B cell (primary cell): ENCODE results near the gene PRX. TPM values are rescaled to one million over a fixed set of nuclear protein-coding genes. Genes with fewer than 3 reads are reported as not detected.

ENCODE experiments used
- ATAC-seq: fragments of 200-7000 bp; cut with Tn5 transposase; one replicate; pipeline ENCODE4 v1.10.0; 2021; ENCODE audit warnings: low read depth, mild to moderate bottlenecking, moderate number of reproducible peaks, moderate library complexity
- CTCF ChIA-PET: fragments of 350-600 bp; sonication (Branson Sonifier 250); formaldehyde crosslinking; loops from one replicate; lab custom pipeline; 2021; ENCODE audit warnings: antibody characterized with exemption, inconsistent platforms; lab: Charles Lee
- POLR2A ChIA-PET: fragments of 350-600 bp; sonication (Branson Sonifier 250); formaldehyde crosslinking; loops from one replicate; lab custom pipeline; 2021; ENCODE audit warnings: antibody characterized with exemption; lab: Charles Lee
- DNase-seq: peaks from one replicate; pipeline ENCODE4 v3.0.0; 2013
- H2AFZ ChIP-seq: 2 replicates; pipeline ENCODE4 v1.6.1; 2012; ENCODE audit warnings: mild to moderate bottlenecking, low read depth, low read length; ENCODE audit not compliant: insufficient read depth, poor library complexity, severe bottlenecking
- H3K27ac ChIP-seq, 2 donors: 1 replicate in 1 of 2; 2 replicates in 1 of 2; pipeline ENCODE4 v1.5.1; 2012 to 2013; ENCODE audit warnings: low read length in 2 of 2, mild to moderate bottlenecking in 2 of 2, moderate library complexity in 1 of 2
- H3K27me3 ChIP-seq, 4 experiments: fragments of 200-600 bp in 1 of 4; sonication (generic) in 1 of 4; replicated peaks in 1 of 4; 1 replicate in 2 of 4; 2 replicates in 2 of 4; pipeline versions ENCODE4 v1.6.1 to v1.7.0; 2013 to 2016; ENCODE audit warnings: low read length in 3 of 4, mild to moderate bottlenecking in 2 of 4, mixed read lengths in 1 of 4, moderate library complexity in 1 of 4; ENCODE audit not compliant: insufficient read depth in 4 of 4, control insufficient read depth in 3 of 4; ENCODE audit errors: control extremely low read depth in 1 of 4
- H3K36me3 ChIP-seq, 2 experiments: replicated peaks in 1 of 2; 1 replicate in 1 of 2; 2 replicates in 1 of 2; pipeline versions ENCODE4 v1.6.1 to v1.7.1; 2013; ENCODE audit warnings: low read length in 1 of 2; ENCODE audit not compliant: insufficient read depth in 2 of 2, control insufficient read depth in 1 of 2; ENCODE audit errors: control extremely low read depth in 1 of 2, extremely low read depth in 1 of 2
- H3K4me1 ChIP-seq, 2 donors: fragments of 200-600 bp in 1 of 2; sonication (generic) in 1 of 2; 1 replicate in 1 of 2; 2 replicates in 1 of 2; pipeline versions ENCODE4 v1.5.1 to v1.6.1; 2013 to 2017; ENCODE audit warnings: low read length in 2 of 2; ENCODE audit not compliant: control insufficient read depth in 2 of 2, insufficient read depth in 2 of 2
- H3K4me2 ChIP-seq: replicated peaks from 2 replicates; pipeline ENCODE3; 2012; ENCODE audit warnings: mild to moderate bottlenecking, low read depth, low read length; ENCODE audit not compliant: poor library complexity, severe bottlenecking
- H3K4me3 ChIP-seq, 5 experiments: fragments of 200-600 bp in 1 of 5; sonication (generic) in 1 of 5; 1 replicate in 3 of 5; 2 replicates in 2 of 5; pipeline versions ENCODE4 v1.5.1 to v1.7.0; 2011 to 2016; ENCODE audit warnings: low read length in 4 of 5, mild to moderate bottlenecking in 4 of 5, low read depth in 2 of 5, control low read depth in 1 of 5, moderate library complexity in 1 of 5; ENCODE audit not compliant: insufficient read depth in 1 of 5; ENCODE audit errors: control extremely low read depth in 1 of 5, extremely low read depth in 1 of 5
- H3K79me2 ChIP-seq: fragments of 200-600 bp; sonication (generic); one replicate; pipeline ENCODE4 v1.6.0; 2016; ENCODE audit warnings: low read length; ENCODE audit not compliant: control insufficient read depth, insufficient read depth
- H3K9ac ChIP-seq: fragments of 200-600 bp; sonication (generic); 2 replicates; pipeline ENCODE4 v1.6.1; 2017; ENCODE audit warnings: mild to moderate bottlenecking, low read length, moderate library complexity
- H3K9me3 ChIP-seq, 3 donors: one replicate each; pipeline versions ENCODE4 v1.6.1 to v1.7.1; 2013; ENCODE audit warnings: low read length in 2 of 3; ENCODE audit not compliant: control insufficient read depth in 2 of 3, insufficient read depth in 1 of 3; ENCODE audit errors: control extremely low read depth in 1 of 3
- H4K20me1 ChIP-seq: 2 replicates; pipeline ENCODE4 v1.6.0; 2012; ENCODE audit warnings: mild to moderate bottlenecking, low read length; ENCODE audit not compliant: insufficient read depth, control insufficient read depth, poor library complexity, severe bottlenecking
- H3K27ac Mint-ChIP-seq: one replicate; pipeline ENCODE4 v1.8.0; 2021; ENCODE audit warnings: mixed read lengths
- H3K27me3 Mint-ChIP-seq: one replicate; pipeline ENCODE4 v1.8.0; 2021; ENCODE audit warnings: mixed read lengths
- H3K4me1 Mint-ChIP-seq: one replicate; pipeline ENCODE4 v1.8.0; 2021; ENCODE audit warnings: mixed read lengths
- H3K4me3 Mint-ChIP-seq: one replicate; pipeline ENCODE4 v1.8.0; 2021; ENCODE audit warnings: mixed read lengths
- H3K9me3 Mint-ChIP-seq: one replicate; pipeline ENCODE4 v1.8.0; 2022; ENCODE audit warnings: mixed read lengths; ENCODE audit not compliant: insufficient read depth
- EZH2 ChIP-seq: IDR thresholded peaks from 2 replicates; pipeline ENCODE4 v1.6.1; 2012; ENCODE audit warnings: borderline replicate concordance, low read depth, mild to moderate bottlenecking, moderate library complexity, low read length; ENCODE audit not compliant: insufficient read depth, poor library complexity, severe bottlenecking
- WGBS: methylation state at CpG from one replicate; pipeline ENCODE4 v1.1.5; 2013; ENCODE audit warnings: missing lambda C conversion rate; ENCODE audit not compliant: insufficient coverage; 5-methylcytosine and 5-hydroxymethylcytosine counted together
- intact Hi-C: fragments of 100-400 bp; cut with micrococcal nuclease; formaldehyde crosslinking; loops from one replicate; pipeline ENCODE4 v1.10.0; 2022
- polyA plus RNA-seq: library from polyadenylated mRNA; depleted of rRNA; stranded (reverse); fragments of >200 nt; gene quantifications from 2 replicates; pipeline ENCODE4 v1.2.3, GENCODE V29; 2012
- total RNA-seq, 2 donors: library from RNA; stranded (reverse); fragments of 120-200 nt in 1 of 2; gene quantifications; 1 replicate in 1 of 2; 2 replicates in 1 of 2; pipeline versions ENCODE4 v1.2.3 to v1.2.4, GENCODE V29; 2013 to 2022
- TF ChIP-seq, protein P1 (sequence below): fragments of 200-600 bp; IDR thresholded peaks from one replicate; pipeline ENCODE4 v1.8.0; 2022; ENCODE audit warnings: antibody characterized with exemption, mild to moderate bottlenecking

Gene PRX
- total and polyA plus RNA-seq, 2 donors (not counting 1 experiment from before 2014, with no cell fraction given), result 1.1 to 2.5 TPM

DNA sequence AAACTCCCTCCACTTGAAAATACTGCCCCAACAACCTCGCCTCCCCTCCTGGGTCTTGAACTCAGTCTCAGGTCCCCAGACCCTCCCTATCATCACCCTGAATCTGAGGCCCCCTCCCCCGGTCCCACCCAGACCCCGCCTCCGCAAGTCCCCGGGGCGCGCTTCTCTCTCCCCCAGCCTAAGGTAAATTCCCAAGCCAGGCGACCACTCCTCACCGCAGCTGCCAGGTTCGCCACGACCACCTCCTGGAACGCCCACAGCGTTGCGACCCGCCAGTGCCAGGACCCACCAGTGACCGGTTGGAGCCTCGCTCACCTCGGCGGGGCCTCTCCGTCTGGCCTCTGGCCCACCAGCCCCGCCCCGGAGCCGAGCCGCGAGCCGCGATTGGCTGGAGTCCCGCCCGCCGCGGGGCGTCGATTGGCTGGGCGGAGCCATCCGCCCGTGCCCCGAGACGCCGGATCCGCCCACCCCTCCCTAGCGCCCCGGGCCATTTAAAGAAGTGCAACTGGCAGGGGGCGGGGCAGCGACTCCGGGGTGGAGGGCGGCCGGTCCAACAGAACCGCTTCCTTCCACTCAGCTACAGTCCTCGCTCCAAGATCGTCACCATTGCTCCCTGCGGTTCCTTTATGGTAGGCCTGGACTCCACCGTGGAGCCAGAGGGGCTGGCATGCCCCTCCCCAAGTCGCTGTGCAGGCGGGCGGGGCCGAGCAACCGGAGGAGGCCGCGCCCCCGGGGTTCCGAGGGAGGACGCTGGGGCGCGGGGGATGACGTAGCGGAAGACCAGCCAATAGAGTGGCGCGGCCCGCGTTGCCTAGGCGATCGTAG is 31.0 kb upstream of the PRX start, which contains the start of gene SERTAD3:
TSS of gene SERTAD3 (minus strand) at position 336 of the 825 bp plus-strand sequence. CDS start 2,255 bp downstream, outside the sequence.
- peak within 1 kb of the TSS; percentile 78 for H2AFZ ChIP-seq
- H3K27me3 Mint-ChIP-seq, result no peaks in the 10 kb centered on the region
- peaks cover 40% of the 10 kb centered on the region for H3K79me2 ChIP-seq
- H3K4me1 Mint-ChIP-seq, result peaks cover 28% of the 10 kb centered on the region
- H3K4me1 ChIP-seq, result peaks cover 12% of the 10 kb centered on the region in 2 donors
- TF ChIP-seq, protein P1, sequence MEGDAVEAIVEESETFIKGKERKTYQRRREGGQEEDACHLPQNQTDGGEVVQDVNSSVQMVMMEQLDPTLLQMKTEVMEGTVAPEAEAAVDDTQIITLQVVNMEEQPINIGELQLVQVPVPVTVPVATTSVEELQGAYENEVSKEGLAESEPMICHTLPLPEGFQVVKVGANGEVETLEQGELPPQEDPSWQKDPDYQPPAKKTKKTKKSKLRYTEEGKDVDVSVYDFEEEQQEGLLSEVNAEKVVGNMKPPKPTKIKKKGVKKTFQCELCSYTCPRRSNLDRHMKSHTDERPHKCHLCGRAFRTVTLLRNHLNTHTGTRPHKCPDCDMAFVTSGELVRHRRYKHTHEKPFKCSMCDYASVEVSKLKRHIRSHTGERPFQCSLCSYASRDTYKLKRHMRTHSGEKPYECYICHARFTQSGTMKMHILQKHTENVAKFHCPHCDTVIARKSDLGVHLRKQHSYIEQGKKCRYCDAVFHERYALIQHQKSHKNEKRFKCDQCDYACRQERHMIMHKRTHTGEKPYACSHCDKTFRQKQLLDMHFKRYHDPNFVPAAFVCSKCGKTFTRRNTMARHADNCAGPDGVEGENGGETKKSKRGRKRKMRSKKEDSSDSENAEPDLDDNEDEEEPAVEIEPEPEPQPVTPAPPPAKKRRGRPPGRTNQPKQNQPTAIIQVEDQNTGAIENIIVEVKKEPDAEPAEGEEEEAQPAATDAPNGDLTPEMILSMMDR, result no peak
- TF ChIP-seq EZH2, result no peak
- H3K4me3 Mint-ChIP-seq, result peak within 1 kb of the TSS; percentile 97
- ATAC-seq (peak; percentile 68), DNase-seq (peak; percentile 99)
- no peaks in the 10 kb centered on the region for H3K9me3 Mint-ChIP-seq
- ChIA-PET CTCF (interaction anchor here (1.1 to 5.6 kb wide), 9 partner anchors 18 to 139 kb away, joined by 4 to 87 read pairs (median 5); partner anchors contain the start of genes C19orf47, PLD3 and SERTAD1), POLR2A (interaction anchor here (0.6 to 3.7 kb wide), 11 partner anchors 10 to 162 kb away, joined by 3 to 63 read pairs (median 5); partner anchors contain the start of genes BLVRB, C19orf47, PLD3 and SERTAD1)
- peaks cover 2 to 16% of the 10 kb centered on the region in 2 experiments for H3K36me3 ChIP-seq
- under 1% methylated on average over 72 of the region's 72 CpGs for WGBS
- no peaks in the 10 kb centered on the region for H3K9me3 ChIP-seq
- H3K4me3 ChIP-seq, result peak within 1 kb of the TSS; percentile 85 to 100 (median 95)
- H3K4me2 ChIP-seq, result peak within 1 kb of the TSS; percentile 95
- no peaks in the 10 kb centered on the region for H3K27me3 ChIP-seq
- peak within 1 kb of the TSS; percentile 95 for H3K27ac Mint-ChIP-seq
- intact Hi-C loops, result loop anchor here (1.0 to 5.0 kb wide), 12 partner anchors 9 to 818 kb away; partner anchors contain the start of genes AKT2, BLVRB, C19orf47 and HNRNPUL1
- H4K20me1 ChIP-seq, result peaks cover 23% of the 10 kb centered on the region
- H3K9ac ChIP-seq, result peak within 1 kb of the TSS; percentile 84
- peak within 1 kb of the TSS; percentile 87 to 92 for H3K27ac ChIP-seq
